Activated CD4-positive, alpha-beta T cell treated with anti-CD3 and anti-CD28 coated beads for 36 hours (primary cell): ENCODE measurements around the gene HOXB9. TPM values are rescaled to one million over a fixed set of nuclear protein-coding genes. Genes with fewer than 3 reads are reported as not detected.

Experiments used
- ATAC-seq: fragments of 200-7000 bp; cut with Tn5 transposase; one replicate; pipeline ENCODE4 v1.10.0; 2021; ENCODE audit warnings: mild to moderate bottlenecking, moderate library complexity
- CTCF ChIA-PET: fragments of 350-600 bp; sonication (Branson Sonifier 250); formaldehyde crosslinking; loops from one replicate; lab custom pipeline; 2021; ENCODE audit warnings: antibody characterized with exemption; lab: Charles Lee
- POLR2A ChIA-PET: fragments of 350-600 bp; sonication (Branson Sonifier 250); formaldehyde crosslinking; loops from one replicate; lab custom pipeline; 2021; ENCODE audit warnings: antibody characterized with exemption, inconsistent platforms; lab: Charles Lee
- DNase-seq: peaks from one replicate; pipeline ENCODE4 v3.0.0-alpha.2; 2020
- H3K27ac Mint-ChIP-seq: one replicate; pipeline ENCODE4 v1.8.0; 2021; ENCODE audit warnings: mixed read lengths
- H3K27me3 Mint-ChIP-seq: one replicate; pipeline ENCODE4 v1.8.0; 2021; ENCODE audit warnings: mixed read lengths
- H3K36me3 Mint-ChIP-seq: one replicate; pipeline ENCODE4 v1.8.0; 2021; ENCODE audit warnings: low read depth, mixed read lengths
- H3K4me1 Mint-ChIP-seq: one replicate; pipeline ENCODE4 v1.8.0; 2021; ENCODE audit warnings: mixed read lengths
- H3K4me3 Mint-ChIP-seq: one replicate; pipeline ENCODE4 v1.8.0; 2021; ENCODE audit warnings: mild to moderate bottlenecking, moderate library complexity, mixed read lengths
- H3K9me3 Mint-ChIP-seq: one replicate; pipeline ENCODE4 v1.8.0; 2021; ENCODE audit warnings: low read depth, mixed read lengths
- intact Hi-C, 2 experiments: fragments of 100-400 bp; cut with DNase I in 1 of 2; cut with micrococcal nuclease in 1 of 2; formaldehyde crosslinking; loops; one replicate each; pipeline versions ENCODE4 v1.14.2 to v1.15.1; 2022 to 2024; cut with DNase I, micrococcal nuclease
- total RNA-seq, 2 experiments: library from RNA; stranded (reverse); gene quantifications; one replicate each; pipeline ENCODE4 v1.2.3, GENCODE V29; 2021

HOXB9 gene
- total RNA-seq, 2 experiments from 2014 or later = 1.9 to 2.5 TPM

- intact Hi-C loops = loop anchor here (2.0 to 10.0 kb wide), 4 partner anchors 17 to 479 kb away; partner anchors contain the start of genes PRAC1 (in 1 of the 2) and PRAC2 (in 1 of the 2)
- ChIA-PET CTCF (interaction anchor here (0.7 to 2.8 kb wide), 19 partner anchors 8 to 564 kb away, joined by 3 to 27 read pairs (median 5); partner anchors contain the start of genes HOXB5, HOXB9 and PRAC2), POLR2A (no interaction called here)
- Mint-ChIP-seq H3K9me3 (no peaks in the 10 kb centered on the region), H3K27me3 (peaks cover 76% of the 10 kb centered on the region), H3K27ac (no peak overlapping the region), H3K4me3 (peak overlapping the region; percentile 26), H3K4me1 (peaks cover 52% of the 10 kb centered on the region), H3K36me3 (no peaks in the 10 kb centered on the region)
- ATAC-seq (peak; percentile 24), DNase-seq (peak; percentile 64)
Measured at GRCh38 chr17:48613862-48614694, 12.1 kb downstream of the HOXB9 start.

- ATAC-seq (peak; percentile 52), DNase-seq (peak; percentile 69)
- H3K36me3 Mint-ChIP-seq = no peaks in the 10 kb centered on the region
- H3K4me3 Mint-ChIP-seq = peak overlapping the region; percentile 67
- intact Hi-C loops = loop anchor here (2.0 to 10.0 kb wide), 3 partner anchors 16 to 478 kb away; partner anchors contain the start of genes PRAC1 (in 1 of the 2) and PRAC2 (in 1 of the 2)
- no peak overlapping the region for H3K27ac Mint-ChIP-seq
- ChIA-PET CTCF (interaction anchor here (0.6 to 2.8 kb wide), 30 partner anchors 9 to 637 kb away, joined by 3 to 27 read pairs (median 4); partner anchors contain the start of genes HOXB5, HOXB9 and PRAC2), POLR2A (no interaction called here)
- peaks cover 73% of the 10 kb centered on the region for H3K27me3 Mint-ChIP-seq
- H3K9me3 Mint-ChIP-seq = no peaks in the 10 kb centered on the region
- peaks cover 45% of the 10 kb centered on the region for H3K4me1 Mint-ChIP-seq
Measured at GRCh38 chr17:48612854-48613691, 13.1 kb downstream of the HOXB9 start.

DNA sequence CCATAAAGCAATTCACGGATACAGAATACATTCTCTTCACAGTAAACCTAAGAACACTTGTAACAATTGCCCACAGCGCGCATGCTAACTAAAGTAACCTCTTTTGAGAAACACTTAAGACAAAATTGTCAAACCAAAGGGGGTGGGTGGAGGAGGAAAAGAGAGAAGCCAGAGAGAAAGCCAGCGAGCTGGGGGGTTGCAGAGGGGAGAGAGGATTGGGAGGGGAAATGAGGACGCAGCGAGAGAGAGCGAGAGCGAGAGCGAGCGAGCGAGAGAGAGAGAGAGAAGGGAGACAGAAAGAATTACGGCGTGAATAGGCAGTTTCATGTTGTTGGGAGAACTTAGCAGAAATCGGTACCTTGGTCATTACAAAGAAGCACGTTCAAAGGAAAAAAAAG lies 13.7 kb downstream of the HOXB9 start:
- DNase-seq (no peak), ATAC-seq (no peak)
- ChIA-PET POLR2A (no interaction called here), CTCF (interaction anchor here (0.7 to 2.8 kb wide), 25 partner anchors 10 to 636 kb away, joined by 3 to 27 read pairs (median 5); partner anchors contain the start of genes HOXB5, HOXB9 and PRAC2)
- Mint-ChIP-seq H3K27ac (peak overlapping the region; percentile 20), H3K9me3 (no peaks in the 10 kb centered on the region), H3K36me3 (no peaks in the 10 kb centered on the region), H3K27me3 (peaks cover 72% of the 10 kb centered on the region), H3K4me3 (peak overlapping the region; percentile 60), H3K4me1 (peaks cover 42% of the 10 kb centered on the region)
- intact Hi-C loops = loop anchor here (2.0 to 10.0 kb wide), 3 partner anchors 16 to 478 kb away; partner anchors contain the start of genes PRAC1 (in 1 of the 2) and PRAC2 (in 1 of the 2)

DNA sequence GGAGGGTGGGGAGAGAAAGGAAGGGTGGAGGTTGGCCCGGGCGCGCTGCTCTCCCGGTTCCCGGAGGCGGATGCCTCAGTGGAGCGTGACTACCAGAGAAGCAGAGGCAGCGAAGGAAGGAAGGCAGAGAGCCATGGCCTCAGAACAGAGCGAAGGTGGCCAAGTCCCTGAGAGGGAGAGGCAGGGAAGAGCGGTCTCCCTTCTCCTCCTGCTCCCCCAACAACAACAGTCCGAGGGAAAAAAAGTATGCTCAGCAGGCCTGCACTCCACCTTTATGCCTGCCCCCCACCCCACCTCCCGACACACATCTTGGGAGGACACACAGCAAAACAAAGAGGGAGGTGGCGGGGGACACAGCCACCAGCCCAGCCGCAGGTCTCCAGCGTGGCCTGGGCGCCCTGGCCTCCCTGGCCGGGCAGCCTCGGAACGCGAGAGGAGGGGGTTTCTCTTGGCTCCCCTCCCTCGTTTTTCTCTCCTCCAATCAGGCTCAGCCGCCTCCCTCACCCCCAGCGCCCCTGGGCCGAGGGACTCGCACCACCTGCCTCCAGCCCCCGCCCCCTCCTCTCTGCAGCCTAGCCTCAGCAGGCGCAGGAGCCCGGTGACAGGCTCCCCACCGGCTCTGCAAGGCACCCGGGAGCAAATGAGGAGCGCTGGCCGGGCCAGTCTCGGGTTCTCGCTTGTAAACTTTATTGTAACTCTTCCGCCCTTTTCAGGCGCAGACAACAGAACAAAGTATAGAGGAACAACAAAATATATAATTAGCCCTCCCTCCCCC lies 14.3 kb downstream of the HOXB9 start:
- Mint-ChIP-seq H3K27ac (no peak overlapping the region), H3K4me3 (peak overlapping the region; percentile 82), H3K27me3 (peaks cover 66% of the 10 kb centered on the region), H3K9me3 (no peaks in the 10 kb centered on the region), H3K4me1 (peaks cover 37% of the 10 kb centered on the region), H3K36me3 (no peaks in the 10 kb centered on the region)
- POLR2A ChIA-PET = no interaction called here
- ATAC-seq (no peak), DNase-seq (peak; percentile 41)
- CTCF ChIA-PET = interaction anchor here (1.6 to 2.8 kb wide), 3 partner anchors 19 to 275 kb away, joined by 4 to 27 read pairs (median 9); partner anchors contain the start of gene HOXB5
- intact Hi-C loops = loop anchor here (1.0 to 10.0 kb wide), 5 partner anchors 13 to 587 kb away; partner anchors contain the start of genes PRAC1 (in 1 of the 2) and PRAC2 (in 1 of the 2)

DNA sequence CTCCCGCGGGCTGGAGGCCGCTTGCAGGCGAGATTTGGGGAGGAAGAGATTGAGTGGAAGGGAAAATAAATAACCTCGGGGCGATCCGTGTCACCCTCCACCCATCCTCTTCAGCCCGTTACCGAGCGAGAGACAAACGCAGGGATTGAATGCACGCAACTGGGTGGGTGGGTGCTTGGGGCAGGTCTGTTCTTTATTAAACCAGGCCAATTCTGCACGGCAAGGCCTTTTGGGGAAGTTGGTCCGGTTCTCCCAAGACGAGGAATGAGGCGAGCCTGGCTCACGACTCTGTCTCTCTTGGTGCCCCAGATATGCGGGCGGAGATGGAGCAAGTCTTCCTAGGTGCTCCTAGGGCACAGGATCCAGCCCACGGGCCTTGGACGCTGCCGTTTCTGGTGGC lies 14.9 kb downstream of the HOXB9 start:
- H3K27me3 Mint-ChIP-seq = peaks cover 66% of the 10 kb centered on the region
- H3K36me3 Mint-ChIP-seq = no peaks in the 10 kb centered on the region
- ATAC-seq (peak; percentile 11), DNase-seq (no peak)
- CTCF ChIA-PET = no interaction called here
- H3K4me3 Mint-ChIP-seq = peak overlapping the region; percentile 82
- POLR2A ChIA-PET = no interaction called here
- peak overlapping the region; percentile 58 for H3K27ac Mint-ChIP-seq
- peaks cover 37% of the 10 kb centered on the region for H3K4me1 Mint-ChIP-seq
- no peaks in the 10 kb centered on the region for H3K9me3 Mint-ChIP-seq
- intact Hi-C loops = loop anchor here (1.0 to 10.0 kb wide), 4 partner anchors 14 to 586 kb away; partner anchors contain the start of genes PRAC1 (in 1 of the 2) and PRAC2 (in 1 of the 2)

DNA sequence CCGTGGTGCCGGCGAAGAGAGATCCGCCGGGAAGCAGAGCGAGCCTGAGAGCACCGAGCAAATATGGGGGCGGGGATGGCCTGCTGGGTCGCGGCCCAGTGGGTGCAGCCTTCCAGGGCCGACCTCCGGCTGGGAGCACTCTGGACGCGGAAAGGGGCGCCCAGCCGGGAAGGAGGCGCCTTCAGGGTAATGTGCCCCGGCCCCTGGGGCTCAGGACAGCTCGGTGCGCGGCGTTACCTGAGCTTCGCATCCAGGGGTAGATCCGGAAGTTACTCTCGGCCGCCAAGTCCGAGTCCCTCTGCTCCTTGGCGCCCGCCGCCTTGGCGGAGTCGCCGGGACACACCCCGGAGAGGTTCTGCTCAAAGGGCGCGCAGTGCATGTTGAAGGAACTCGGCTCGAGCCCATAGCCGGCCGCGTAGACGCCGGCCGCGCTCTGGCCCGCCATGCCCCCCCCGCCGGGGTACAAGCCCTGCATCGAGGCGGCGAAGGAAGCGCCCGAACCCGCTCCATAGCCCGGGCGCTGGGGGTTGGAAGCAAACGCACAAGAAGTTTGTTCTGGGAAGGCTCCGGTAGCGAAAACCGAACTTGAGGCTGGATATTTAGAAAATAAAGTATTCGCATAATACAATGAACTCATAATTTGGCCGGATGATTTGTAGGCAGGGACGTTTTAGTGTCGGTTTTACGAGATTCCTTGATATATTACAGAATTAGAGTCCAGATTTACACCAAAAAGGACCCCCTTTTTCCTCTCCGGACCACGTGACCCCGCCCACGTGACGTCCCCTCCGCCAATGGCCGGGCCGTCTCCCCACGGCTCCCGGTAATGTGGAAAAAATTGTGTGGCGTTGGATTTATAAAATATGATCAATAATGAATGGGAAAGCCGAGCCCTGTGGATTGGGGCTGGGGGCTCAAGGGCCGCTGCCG lies 15.6 kb downstream of the HOXB9 start, which contains the start of gene HOXB7:
Gene HOXB7 (minus strand): TSS at position 736 of the 930 bp plus-strand sequence. CDS start 99 bp downstream, at position 637.
- peaks cover 63% of the 10 kb centered on the region for H3K27me3 Mint-ChIP-seq

GRCh38 chr17:48609759-48610281 lies 16.3 kb downstream of the HOXB9 start:
- ChIA-PET POLR2A (no interaction called here), CTCF (interaction anchor here (0.6 to 2.1 kb wide), 7 partner anchors 8 to 639 kb away, joined by 3 to 15 read pairs (median 3); no protein-coding TSS in a partner anchor)
- DNase-seq (no peak), ATAC-seq (no peak)
- Mint-ChIP-seq H3K27me3 (peaks cover 60% of the 10 kb centered on the region), H3K4me3 (peak overlapping the region; percentile 82), H3K27ac (no peak overlapping the region), H3K36me3 (no peaks in the 10 kb centered on the region), H3K9me3 (no peaks in the 10 kb centered on the region), H3K4me1 (peaks cover 32% of the 10 kb centered on the region)
- intact Hi-C loops = loop anchor here (1.0 to 10.0 kb wide), 4 partner anchors 32 to 585 kb away; partner anchors contain the start of genes HOXB4 (in 1 of the 2), PRAC1 (in 1 of the 2) and PRAC2 (in 1 of the 2)

More for the DNA sequence above, 15.6 kb downstream of the HOXB9 start, which contains the start of gene HOXB7:
- ATAC-seq (peak; percentile 40), DNase-seq (peak; percentile 83)
- ChIA-PET CTCF (interaction anchor here (0.6 to 2.1 kb wide), 5 partner anchors 13 to 275 kb away, joined by 3 to 10 read pairs (median 3); no protein-coding TSS in a partner anchor), POLR2A (no interaction called here)
- H3K36me3 Mint-ChIP-seq = no peaks in the 10 kb centered on the region
- no peaks in the 10 kb centered on the region for H3K9me3 Mint-ChIP-seq
- intact Hi-C loops = loop anchor here (1.0 to 10.0 kb wide), 5 partner anchors 15 to 586 kb away; partner anchors contain the start of genes HOXB4 (in 1 of the 2), PRAC1 (in 1 of the 2) and PRAC2 (in 1 of the 2)
- peak within 1 kb of the TSS; percentile 58 for H3K27ac Mint-ChIP-seq
- H3K4me3 Mint-ChIP-seq = peak within 1 kb of the TSS; percentile 82
- H3K4me1 Mint-ChIP-seq = peaks cover 37% of the 10 kb centered on the region

DNA sequence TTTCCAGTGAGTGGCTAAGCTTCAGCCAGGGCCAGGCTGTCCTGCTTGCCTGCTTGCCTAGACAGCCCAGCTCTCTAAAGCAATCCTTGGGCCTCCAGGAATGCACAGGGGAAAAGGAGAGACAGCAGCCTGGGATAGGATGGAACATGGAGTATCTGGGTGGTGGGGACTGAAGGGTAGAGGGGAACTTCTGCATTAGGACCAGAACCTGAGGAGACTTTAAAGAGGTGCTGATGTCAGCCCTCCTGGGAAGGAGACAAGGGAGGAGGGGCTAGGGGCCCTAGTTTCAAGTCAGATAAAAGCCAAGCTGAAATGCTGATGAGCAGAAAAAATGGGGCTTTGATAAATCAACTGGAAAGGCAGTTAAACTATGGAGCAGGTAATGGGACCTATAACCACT lies 17.1 kb downstream of the HOXB9 start:
- POLR2A ChIA-PET = interaction anchor here (0.7 to 1.2 kb wide), 2 partner anchors 10 to 469 kb away, joined by 3 to 4 read pairs; no protein-coding TSS in a partner anchor
- CTCF ChIA-PET = interaction anchor here (0.6 to 2.1 kb wide), 8 partner anchors 9 to 655 kb away, joined by 3 to 15 read pairs (median 3); no protein-coding TSS in a partner anchor
- Mint-ChIP-seq H3K4me1 (peaks cover 26% of the 10 kb centered on the region), H3K9me3 (no peaks in the 10 kb centered on the region), H3K4me3 (no peak overlapping the region), H3K27me3 (peaks cover 61% of the 10 kb centered on the region), H3K36me3 (no peaks in the 10 kb centered on the region), H3K27ac (no peak overlapping the region)
- DNase-seq (no peak), ATAC-seq (no peak)
- intact Hi-C loops = no loop called here

DNA sequence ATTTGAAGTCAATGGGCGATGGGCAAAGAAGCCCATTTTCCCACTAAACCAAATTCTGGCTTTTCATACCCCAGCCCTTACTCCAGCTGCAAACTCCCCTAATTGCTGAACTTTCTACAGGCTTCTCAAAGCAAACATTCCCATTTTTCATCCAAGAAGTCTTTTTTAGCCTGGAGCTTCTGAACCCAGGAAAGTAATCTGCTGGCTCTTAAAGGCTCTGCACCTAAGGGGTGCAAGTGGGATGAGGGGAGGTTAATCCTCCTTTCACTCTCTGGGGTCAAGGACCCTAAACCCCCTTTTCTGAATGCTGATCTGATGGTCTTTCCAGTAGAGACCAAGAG lies 17.7 kb downstream of the HOXB9 start:
- no peaks in the 10 kb centered on the region for H3K9me3 Mint-ChIP-seq
- H3K4me3 Mint-ChIP-seq = no peak overlapping the region
- DNase-seq = no peak
- no peak for ATAC-seq
- CTCF ChIA-PET = interaction anchor here (0.6 to 2.1 kb wide), 9 partner anchors 10 to 654 kb away, joined by 3 to 15 read pairs (median 3); no protein-coding TSS in a partner anchor
- POLR2A ChIA-PET = interaction anchor here (0.7 to 1.2 kb wide), 2 partner anchors 9 to 468 kb away, joined by 3 to 4 read pairs; no protein-coding TSS in a partner anchor
- H3K36me3 Mint-ChIP-seq = no peaks in the 10 kb centered on the region
- H3K4me1 Mint-ChIP-seq = peaks cover 24% of the 10 kb centered on the region
- peaks cover 61% of the 10 kb centered on the region for H3K27me3 Mint-ChIP-seq
- intact Hi-C loops = no loop called here
- H3K27ac Mint-ChIP-seq = no peak overlapping the region
